ENCODE data around the gene TJP1.

DNA sequence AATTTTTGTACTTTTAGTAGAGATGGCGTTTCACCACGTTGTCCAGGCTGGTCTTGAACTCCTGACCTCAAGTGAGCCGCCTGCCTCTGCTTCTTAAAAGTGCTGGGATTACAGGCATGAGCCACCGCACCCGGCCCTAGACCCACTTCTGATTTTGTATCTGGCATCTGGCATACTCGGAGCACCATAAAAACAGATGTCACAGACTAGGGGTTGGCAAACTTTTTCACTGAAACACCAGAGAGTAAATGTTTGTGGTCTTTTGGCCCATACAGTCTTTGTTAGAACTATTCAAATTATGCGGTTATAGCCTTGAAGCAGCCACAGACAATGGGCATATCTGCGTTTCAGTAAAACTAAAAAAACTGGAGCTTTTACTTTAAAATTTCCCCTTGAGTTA is 110.7 kb downstream of the TJP1 start:
- no peak for TF ChIP-seq ZNF623 (tag by site-specific recombination; IDR thresholded peaks at IDR 0.05)
- TF ChIP-seq, protein P1, sequence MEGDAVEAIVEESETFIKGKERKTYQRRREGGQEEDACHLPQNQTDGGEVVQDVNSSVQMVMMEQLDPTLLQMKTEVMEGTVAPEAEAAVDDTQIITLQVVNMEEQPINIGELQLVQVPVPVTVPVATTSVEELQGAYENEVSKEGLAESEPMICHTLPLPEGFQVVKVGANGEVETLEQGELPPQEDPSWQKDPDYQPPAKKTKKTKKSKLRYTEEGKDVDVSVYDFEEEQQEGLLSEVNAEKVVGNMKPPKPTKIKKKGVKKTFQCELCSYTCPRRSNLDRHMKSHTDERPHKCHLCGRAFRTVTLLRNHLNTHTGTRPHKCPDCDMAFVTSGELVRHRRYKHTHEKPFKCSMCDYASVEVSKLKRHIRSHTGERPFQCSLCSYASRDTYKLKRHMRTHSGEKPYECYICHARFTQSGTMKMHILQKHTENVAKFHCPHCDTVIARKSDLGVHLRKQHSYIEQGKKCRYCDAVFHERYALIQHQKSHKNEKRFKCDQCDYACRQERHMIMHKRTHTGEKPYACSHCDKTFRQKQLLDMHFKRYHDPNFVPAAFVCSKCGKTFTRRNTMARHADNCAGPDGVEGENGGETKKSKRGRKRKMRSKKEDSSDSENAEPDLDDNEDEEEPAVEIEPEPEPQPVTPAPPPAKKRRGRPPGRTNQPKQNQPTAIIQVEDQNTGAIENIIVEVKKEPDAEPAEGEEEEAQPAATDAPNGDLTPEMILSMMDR (tag by site-specific recombination; IDR thresholded peaks at IDR 0.05), result no peak
- TF ChIP-seq ZBTB7A (tag by site-specific recombination; IDR thresholded peaks at IDR 0.05; ENCODE audit: low read depth), result no peak
